ENCODE data around the gene OLIG2.

DNA sequence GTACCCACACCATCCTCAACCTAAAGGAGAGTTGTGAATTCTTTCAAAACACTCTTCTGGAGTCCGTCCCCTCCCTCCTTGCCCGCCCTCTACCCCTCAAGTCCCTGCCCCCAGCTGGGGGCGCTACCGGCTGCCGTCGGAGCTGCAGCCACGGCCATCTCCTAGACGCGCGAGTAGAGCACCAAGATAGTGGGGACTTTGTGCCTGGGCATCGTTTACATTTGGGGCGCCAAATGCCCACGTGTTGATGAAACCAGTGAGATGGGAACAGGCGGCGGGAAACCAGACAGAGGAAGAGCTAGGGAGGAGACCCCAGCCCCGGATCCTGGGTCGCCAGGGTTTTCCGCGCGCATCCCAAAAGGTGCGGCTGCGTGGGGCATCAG, 638 bp upstream of the OLIG2 start:
- TF ChIP-seq, protein P1, sequence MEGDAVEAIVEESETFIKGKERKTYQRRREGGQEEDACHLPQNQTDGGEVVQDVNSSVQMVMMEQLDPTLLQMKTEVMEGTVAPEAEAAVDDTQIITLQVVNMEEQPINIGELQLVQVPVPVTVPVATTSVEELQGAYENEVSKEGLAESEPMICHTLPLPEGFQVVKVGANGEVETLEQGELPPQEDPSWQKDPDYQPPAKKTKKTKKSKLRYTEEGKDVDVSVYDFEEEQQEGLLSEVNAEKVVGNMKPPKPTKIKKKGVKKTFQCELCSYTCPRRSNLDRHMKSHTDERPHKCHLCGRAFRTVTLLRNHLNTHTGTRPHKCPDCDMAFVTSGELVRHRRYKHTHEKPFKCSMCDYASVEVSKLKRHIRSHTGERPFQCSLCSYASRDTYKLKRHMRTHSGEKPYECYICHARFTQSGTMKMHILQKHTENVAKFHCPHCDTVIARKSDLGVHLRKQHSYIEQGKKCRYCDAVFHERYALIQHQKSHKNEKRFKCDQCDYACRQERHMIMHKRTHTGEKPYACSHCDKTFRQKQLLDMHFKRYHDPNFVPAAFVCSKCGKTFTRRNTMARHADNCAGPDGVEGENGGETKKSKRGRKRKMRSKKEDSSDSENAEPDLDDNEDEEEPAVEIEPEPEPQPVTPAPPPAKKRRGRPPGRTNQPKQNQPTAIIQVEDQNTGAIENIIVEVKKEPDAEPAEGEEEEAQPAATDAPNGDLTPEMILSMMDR (IDR thresholded peaks at IDR 0.05): no peak
- TF ChIP-seq POLR2A (IDR thresholded peaks at IDR 0.05): no peak
